IMR-90 (cell line): ENCODE data around the gene TAPT1. TPM values are rescaled to one million over a fixed set of nuclear protein-coding genes. Genes with fewer than 3 reads are reported as not detected.

Source experiments
- ATAC-seq: fragments of 200-7000 bp; cut with Tn5 transposase; 2 replicates; pipeline ENCODE4 v1.9.1; 2020; ENCODE audit warnings: low read depth, mild to moderate bottlenecking, moderate library complexity
- BruUV-seq: library from RNA; stranded (reverse); fragments of 400-500 nt; replicated peaks from 2 replicates; lab custom pipeline; 2021; lab: Mats Ljungman, UMichigan
- CTCF ChIA-PET: fragments of 300-600 bp; formaldehyde crosslinking; extraction: SDS; loops from one replicate; lab custom pipeline; 2021; ENCODE audit warnings: antibody characterized with exemption; lab: Yijun Ruan, JAX
- POLR2A ChIA-PET: fragments of 300-600 bp; sonication (Branson Sonifier 250); formaldehyde crosslinking; loops from one replicate; lab custom pipeline; 2022; ENCODE audit warnings: antibody characterized with exemption; ENCODE audit not compliant: unreplicated experiment; lab: Charles Lee
- DNase-seq: peaks from one replicate; pipeline ENCODE4 v3.0.0; 2013
- H2AFZ ChIP-seq: replicated peaks from 2 replicates; pipeline ENCODE3; 2013; ENCODE audit warnings: low read length, mild to moderate bottlenecking; ENCODE audit not compliant: poor library complexity
- H2AK5ac ChIP-seq: 2 replicates; pipeline ENCODE4 v1.6.1; 2013; ENCODE audit warnings: low read depth, low read length, inconsistent platforms
- H2AK9ac ChIP-seq: replicated peaks from 2 replicates; pipeline ENCODE3; 2013; ENCODE audit warnings: mild to moderate bottlenecking, low read depth, low read length, moderate library complexity; ENCODE audit not compliant: poor library complexity
- H2BK120ac ChIP-seq: 2 replicates; pipeline ENCODE4 v1.6.1; 2013; ENCODE audit warnings: low read depth, low read length, inconsistent platforms
- H2BK15ac ChIP-seq: 3 replicates; pipeline ENCODE4 v1.6.1; 2013; ENCODE audit warnings: low read depth, low read length, inconsistent platforms
- H2BK20ac ChIP-seq: 2 replicates; pipeline ENCODE4 v1.6.1; 2013; ENCODE audit warnings: low read depth, mild to moderate bottlenecking, inconsistent platforms, low read length, moderate library complexity
- H2BK5ac ChIP-seq: 2 replicates; pipeline ENCODE4 v1.6.1; 2013; ENCODE audit warnings: mild to moderate bottlenecking, low read depth, low read length, inconsistent platforms; ENCODE audit not compliant: poor library complexity, severe bottlenecking
- H3K14ac ChIP-seq: replicated peaks from 2 replicates; pipeline ENCODE4 v1.6.1; 2013; ENCODE audit warnings: low read depth, low read length, inconsistent platforms
- H3K18ac ChIP-seq: 2 replicates; pipeline ENCODE4 v1.6.1; 2013; ENCODE audit warnings: low read depth, low read length, control low read depth
- H3K23ac ChIP-seq: 2 replicates; pipeline ENCODE4 v1.6.1; 2013; ENCODE audit warnings: low read depth, low read length, inconsistent platforms
- H3K27ac ChIP-seq: 2 replicates; pipeline ENCODE4 v1.5.1; 2013; ENCODE audit warnings: mild to moderate bottlenecking, control low read depth, low read length; ENCODE audit not compliant: insufficient read depth
- H3K27me3 ChIP-seq: 2 replicates; pipeline ENCODE4 v1.6.1; 2013; ENCODE audit warnings: low read length; ENCODE audit not compliant: control insufficient read depth, insufficient read depth
- H3K36me3 ChIP-seq: 2 replicates; pipeline ENCODE4 v1.6.1; 2013; ENCODE audit warnings: low read length, mixed read lengths; ENCODE audit not compliant: control insufficient read depth, insufficient read depth
- H3K4ac ChIP-seq: 2 replicates; pipeline ENCODE4 v1.6.1; 2013; ENCODE audit warnings: low read depth, low read length, inconsistent platforms
- H3K4me1 ChIP-seq: 2 replicates; pipeline ENCODE4 v1.6.1; 2013; ENCODE audit warnings: low read length, mixed read lengths; ENCODE audit not compliant: control insufficient read depth, insufficient read depth
- H3K4me2 ChIP-seq: 2 replicates; pipeline ENCODE4 v1.6.1; 2013; ENCODE audit warnings: low read depth, mild to moderate bottlenecking, control low read depth, low read length, moderate library complexity
- H3K4me3 ChIP-seq: 2 replicates; pipeline ENCODE4 v1.5.1; 2013; ENCODE audit warnings: low read depth, mild to moderate bottlenecking, control low read depth, low read length, moderate library complexity; ENCODE audit not compliant: insufficient read depth
- H3K56ac ChIP-seq: 2 replicates; pipeline ENCODE4 v1.6.1; 2013; ENCODE audit warnings: low read length, inconsistent platforms; ENCODE audit not compliant: insufficient read depth; ENCODE audit errors: extremely low read depth
- H3K79me1 ChIP-seq, 2 experiments: 2 replicates each; pipeline ENCODE4 v1.6.1; 2013; ENCODE audit warnings: low read length in 2 of 2, inconsistent platforms in 1 of 2, low read depth in 1 of 2
- H3K9ac ChIP-seq: 2 replicates; pipeline ENCODE4 v1.6.1; 2013; ENCODE audit warnings: low read depth, low read length, control low read depth
- H3K9me1 ChIP-seq: 2 replicates; pipeline ENCODE4 v1.6.1; 2013; ENCODE audit warnings: low read length, inconsistent platforms; ENCODE audit not compliant: insufficient read depth
- H3K9me3 ChIP-seq: 2 replicates; pipeline ENCODE4 v1.6.1; 2013; ENCODE audit warnings: low read length; ENCODE audit not compliant: control insufficient read depth, insufficient read depth
- H4K20me1 ChIP-seq: 2 replicates; pipeline ENCODE4 v1.6.1; 2013; ENCODE audit warnings: low read length, inconsistent platforms; ENCODE audit not compliant: insufficient read depth
- H4K5ac ChIP-seq: 2 replicates; pipeline ENCODE4 v1.6.1; 2013; ENCODE audit warnings: mild to moderate bottlenecking, low read depth, low read length, control low read depth
- H4K8ac ChIP-seq, 2 experiments: 2 replicates each; pipeline ENCODE4 v1.6.1; 2013; ENCODE audit warnings: low read depth in 2 of 2, low read length in 2 of 2, control low read depth in 1 of 2, inconsistent platforms in 1 of 2
- H4K91ac ChIP-seq: 2 replicates; pipeline ENCODE4 v1.6.1; 2013; ENCODE audit warnings: low read depth, low read length, inconsistent platforms; ENCODE audit not compliant: insufficient read depth
- BHLHE40 ChIP-seq: fragments of 150-350 bp; IDR thresholded peaks from 2 replicates; pipeline ENCODE4 v1.6.1; 2016; ENCODE audit warnings: mild to moderate bottlenecking, low read depth, low read length
- CEBPB ChIP-seq: IDR thresholded peaks from 2 replicates; pipeline ENCODE4 v1.6.1; 2012; ENCODE audit warnings: low read depth, low read length, improper control_type of control experiment
- CHD1 ChIP-seq: IDR thresholded peaks from 2 replicates; pipeline ENCODE4 v1.6.1; 2012; ENCODE audit warnings: low read depth, low read length, improper control_type of control experiment
- CTCF ChIP-seq: conservative IDR thresholded peaks from 2 replicates; pipeline ENCODE4 v1.5.1; 2012; ENCODE audit warnings: mild to moderate bottlenecking, low read depth, low read length, improper control_type of control experiment
- ELK1 ChIP-seq: fragments of 150-350 bp; IDR thresholded peaks from 2 replicates; pipeline ENCODE4 v1.6.1; 2016; ENCODE audit warnings: low read depth, mild to moderate bottlenecking, low read length, moderate library complexity, borderline replicate concordance
- FOS ChIP-seq: fragments of 150-350 bp; IDR thresholded peaks from 2 replicates; pipeline ENCODE4 v1.6.1; 2016; ENCODE audit warnings: low read depth, low read length
- MAFK ChIP-seq: IDR thresholded peaks from 2 replicates; pipeline ENCODE4 v1.6.1; 2012; ENCODE audit warnings: low read depth, low read length, improper control_type of control experiment
- MAZ ChIP-seq: IDR thresholded peaks from 2 replicates; pipeline ENCODE4 v1.6.1; 2012; ENCODE audit warnings: low read depth, mild to moderate bottlenecking, low read length, improper control_type of control experiment, moderate library complexity, borderline replicate concordance
- MXI1 ChIP-seq: IDR thresholded peaks from 2 replicates; pipeline ENCODE4 v1.6.1; 2012; ENCODE audit warnings: low read depth, mild to moderate bottlenecking, low read length, moderate library complexity, borderline replicate concordance
- NFE2L2 ChIP-seq: fragments of 150-350 bp; IDR thresholded peaks from 2 replicates; pipeline ENCODE4 v1.6.1; 2016; ENCODE audit warnings: low read depth, mild to moderate bottlenecking, low read length
- POLR2A ChIP-seq: IDR thresholded peaks from 2 replicates; pipeline ENCODE4 v1.6.1; 2012; ENCODE audit warnings: mild to moderate bottlenecking, low read depth, low read length
- RAD21 ChIP-seq: IDR thresholded peaks from 2 replicates; pipeline ENCODE4 v1.6.1; 2012; ENCODE audit warnings: low read length, improper control_type of control experiment
- RCOR1 ChIP-seq: IDR thresholded peaks from 2 replicates; pipeline ENCODE4 v1.6.1; 2012; ENCODE audit warnings: mild to moderate bottlenecking, low read length, improper control_type of control experiment; ENCODE audit not compliant: insufficient replicate concordance
- RFX5 ChIP-seq: IDR thresholded peaks from 2 replicates; pipeline ENCODE4 v1.8.0; 2012; ENCODE audit warnings: low read depth, mild to moderate bottlenecking, low read length, moderate library complexity
- SMC3 ChIP-seq: fragments of 150-350 bp; IDR thresholded peaks from 2 replicates; pipeline ENCODE4 v1.6.1; 2016; ENCODE audit warnings: low read depth, mild to moderate bottlenecking, antibody characterized with exemption, low read length, moderate library complexity
- USF2 ChIP-seq: fragments of 150-350 bp; IDR thresholded peaks from 2 replicates; pipeline ENCODE4 v1.6.1; 2017; ENCODE audit warnings: mild to moderate bottlenecking, antibody characterized with exemption, low read length, low read depth
- WGBS, 2 experiments: methylation state at CpG; one replicate each; pipeline versions ENCODE4 v1.1.5 to v1.1.7; 2013; ENCODE audit warnings: missing lambda C conversion rate in 2 of 2; ENCODE audit not compliant: insufficient read length in 1 of 2; ENCODE audit errors: extremely low coverage in 2 of 2; 5-methylcytosine and 5-hydroxymethylcytosine counted together
- dilution Hi-C: fragments of 300-500 bp; cut with HindIII; formaldehyde crosslinking; loops from one replicate; pipeline ENCODE4 v1.14.3; 2018; ENCODE audit warnings: low sequenced_read_pairs; ENCODE audit not compliant: unreplicated experiment
- in situ Hi-C: fragments of 300-500 bp; cut with MboI; formaldehyde crosslinking; loops from 3 replicates; pipeline ENCODE4 v1.14.3; 2019; ENCODE audit warnings: low sequenced_read_pairs, inconsistent platforms, mixed read lengths
- intact Hi-C: fragments of 100-400 bp; cut with micrococcal nuclease; formaldehyde crosslinking; loops from 2 replicates; pipeline ENCODE4 v1.10.0; 2022
- polyA plus RNA-seq, 3 experiments: library from polyadenylated mRNA; depleted of rRNA; stranded (reverse); fragments of >200 nt; gene quantifications; 2 replicates each; pipeline ENCODE4 v1.2.3, GENCODE V29; 2012; ENCODE audit warnings: low replicate concordance in 1 of 3
- total RNA-seq: library from RNA; depleted of rRNA; stranded (reverse); fragments of >200 nt; gene quantifications from 2 replicates; pipeline ENCODE4 v1.2.3, GENCODE V29; 2012

Gene TAPT1
- total and polyA plus RNA-seq, 2 of the 4 experiments (the other 2 are of a cell fraction), result 5.6 to 12.2 TPM

GRCh38 chr4:16212138-16212782, 14.0 kb downstream of the TAPT1 start:
- no peak for DNase-seq
- peaks cover 10% of the 10 kb centered on the region for H4K20me1 ChIP-seq
- in situ Hi-C loops (loop anchor here (25.0 kb wide), 1 partner anchor 725 kb away; no protein-coding TSS in a partner anchor), intact Hi-C loops (no loop called here), dilution Hi-C loops (no loop called here)
- H3K23ac ChIP-seq, result no peak overlapping the region
- ChIA-PET POLR2A (no interaction called here), CTCF (no interaction called here)
- no peak overlapping the region for H2BK5ac ChIP-seq
- no peak overlapping the region for H4K5ac ChIP-seq
- H4K91ac ChIP-seq, result no peak overlapping the region
- no peak overlapping the region for H3K56ac ChIP-seq
- no peak overlapping the region for H2BK120ac ChIP-seq
- H2AK5ac ChIP-seq, result peak overlapping the region; percentile 54; the same call in 1 of the 2 replicates
- no peak for ATAC-seq
- H3K79me1 ChIP-seq, result peaks cover 10 to 13% of the 10 kb centered on the region in 2 experiments; a peak in 2 of 4 replicates
- no peak overlapping the region for H3K18ac ChIP-seq
- no peak overlapping the region for H2BK15ac ChIP-seq
- no TSS peak for BruUV-seq
- H2BK20ac ChIP-seq, result no peak overlapping the region
- H3K4me2 ChIP-seq, result no peak overlapping the region
- H3K14ac ChIP-seq, result no peak overlapping the region
- H4K8ac ChIP-seq, result no peak overlapping the region
- 100% methylated on average over 2 of the region's 3 CpGs; no CpG with 5 or more reads in 1 of the 2 experiments for WGBS, 2 experiments
- H3K36me3 ChIP-seq, result no peaks in the 10 kb centered on the region
- no peaks in the 10 kb centered on the region for H3K9me3 ChIP-seq
- no peak overlapping the region for H2AFZ ChIP-seq
- H2AK9ac ChIP-seq, result peak overlapping the region; percentile 34
- H3K9me1 ChIP-seq, result no peaks in the 10 kb centered on the region
- H3K27me3 ChIP-seq, result peaks cover 2% of the 10 kb centered on the region; the same call in 1 of the 2 replicates
- TF ChIP-seq MXI1 (no peak), BHLHE40 (no peak), USF2 (no peak), RAD21 (no peak), RFX5 (no peak), POLR2A (no peak), MAFK (no peak), FOS (no peak), CHD1 (no peak), CEBPB (no peak), ELK1 (no peak), CTCF (no peak), MAZ (no peak), NFE2L2 (no peak), SMC3 (no peak), RCOR1 (no peak)
- no peak overlapping the region for H3K4me3 ChIP-seq
- no peak overlapping the region for H3K4ac ChIP-seq
- H3K27ac ChIP-seq, result no peak overlapping the region
- no peak overlapping the region for H3K9ac ChIP-seq
- H3K4me1 ChIP-seq, result peaks cover 3% of the 10 kb centered on the region; the same call in 1 of the 2 replicates
